Lung (tissue), 12 donors: Measurements from ENCODE around the gene KCNMA1. TPM values are rescaled to one million over a fixed set of nuclear protein-coding genes. Genes with fewer than 3 reads are reported as not detected.

Experiments
- ATAC-seq: fragments of 200-7000 bp; cut with Tn5 transposase; one replicate; pipeline ENCODE4 v1.9.1; 2020; ENCODE audit warnings: moderate number of reproducible peaks; ENCODE audit not compliant: insufficient read depth, low FRiP score
- DNase-seq, 3 donors: peaks; one replicate each; pipeline ENCODE4 v3.0.0-alpha.2; 2013 to 2017
- H3K27ac ChIP-seq, 2 donors: one replicate each; pipeline ENCODE4 v1.5.1; 2013; ENCODE audit warnings: mild to moderate bottlenecking in 2 of 2, moderate library complexity in 2 of 2, control low read depth in 1 of 2, inconsistent platforms in 1 of 2, low read depth in 1 of 2, low read length in 1 of 2
- H3K27me3 ChIP-seq, 3 donors: one replicate each; pipeline ENCODE4 v1.5.1; 2013; ENCODE audit warnings: low read length in 2 of 3; ENCODE audit not compliant: control insufficient read depth in 3 of 3, insufficient read depth in 3 of 3
- H3K36me3 ChIP-seq, 4 donors: one replicate each; pipeline ENCODE4 v1.5.1; 2013; ENCODE audit warnings: low read length in 4 of 4, mild to moderate bottlenecking in 1 of 4, moderate library complexity in 1 of 4; ENCODE audit not compliant: control insufficient read depth in 4 of 4, insufficient read depth in 4 of 4
- H3K4me1 ChIP-seq, 5 donors: one replicate each; pipeline ENCODE4 v1.5.1; 2013; ENCODE audit warnings: low read length in 5 of 5, mild to moderate bottlenecking in 2 of 5, moderate library complexity in 1 of 5; ENCODE audit not compliant: control insufficient read depth in 5 of 5, insufficient read depth in 5 of 5
- H3K4me3 ChIP-seq: one replicate; pipeline ENCODE4 v1.5.1; 2013; ENCODE audit warnings: mild to moderate bottlenecking, control low read depth, moderate library complexity
- H3K9ac ChIP-seq, 2 donors: one replicate each; pipeline ENCODE4 v1.5.1; 2013; ENCODE audit warnings: low read length in 2 of 2, control low read depth in 1 of 2; ENCODE audit not compliant: insufficient read depth in 1 of 2
- H3K9me3 ChIP-seq, 4 donors: one replicate each; pipeline ENCODE4 v1.5.1; 2013; ENCODE audit warnings: low read length in 3 of 4, mild to moderate bottlenecking in 1 of 4, moderate library complexity in 1 of 4; ENCODE audit not compliant: control insufficient read depth in 4 of 4, insufficient read depth in 3 of 4
- WGBS, 2 donors: extraction: QIAGEN DNeasy Blood & Tissue Kit; methylation state at CpG; one replicate each; pipeline ENCODE4 v1.1.7; 2013; 5-methylcytosine and 5-hydroxymethylcytosine counted together
- polyA plus RNA-seq, 2 donors: library from polyadenylated mRNA; stranded (reverse); fragments of 200-250 nt; gene quantifications; one replicate each; pipeline ENCODE4 v1.2.1, GENCODE V29; 2013
- total RNA-seq, 2 donors: library from RNA; depleted of rRNA in 1 of 2; stranded (reverse); fragments of >200 nt in 1 of 2; gene quantifications; one replicate each; pipeline ENCODE4 v1.2.1, GENCODE V29; 2014 to 2021
- TF ChIP-seq, protein P1 (sequence below): IDR thresholded peaks from 2 replicates; pipeline ENCODE4 v1.5.1; 2012; ENCODE audit warnings: mild to moderate bottlenecking; ENCODE audit errors: control extremely low read depth, extremely low read depth
- donor health status: control.
- donor health status: control.
- donor health status: Bipolar disorder and iron deficiency.
- donor health status: healthy.
- donor health status: DM: yes; HTN: yes; CAD: no.

The KCNMA1 gene
- total and polyA plus RNA-seq, 4 donors, result 3.8 to 13.0 (median 5.5) TPM

DNA sequence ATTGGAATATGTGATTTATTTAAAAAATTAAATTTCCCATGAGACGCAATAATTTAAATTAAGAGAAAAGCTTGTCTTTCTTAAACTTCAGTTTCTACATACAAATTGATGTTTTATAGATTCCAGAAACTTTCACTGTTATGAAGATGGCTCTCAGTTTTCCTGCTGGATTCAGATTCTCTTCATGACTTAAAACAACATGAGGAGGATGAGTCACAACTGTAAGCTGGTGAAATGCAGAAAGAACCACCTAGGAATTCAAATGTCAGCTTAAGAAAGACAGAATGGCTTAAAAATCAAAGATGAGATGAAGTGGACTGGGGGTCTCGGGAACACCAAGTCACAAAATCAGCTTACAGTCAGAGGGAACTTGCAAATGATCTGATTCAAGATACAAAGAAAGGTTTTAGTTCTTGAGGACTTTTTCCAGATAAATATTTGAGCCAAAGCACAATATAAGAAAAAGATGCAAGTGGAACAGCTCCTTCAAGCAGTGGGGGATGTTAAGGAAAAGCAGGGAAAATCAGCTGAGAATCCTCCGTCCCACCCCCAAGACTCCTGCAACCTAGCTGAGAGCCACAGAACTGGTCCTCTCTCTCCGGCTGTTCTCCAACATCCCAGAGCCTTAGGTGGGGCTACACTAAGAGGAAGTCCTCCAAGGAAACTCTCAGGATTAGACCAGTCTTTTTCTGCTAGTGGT, 279.8 kb downstream of the KCNMA1 start:
- H3K9ac ChIP-seq, result no peak overlapping the region
- ATAC-seq (no peak), DNase-seq (no peak)
- 85 to 91% methylated on average over 4 of the region's 4 CpGs for WGBS, 2 donors
- no peak overlapping the region for H3K4me3 ChIP-seq
- H3K36me3 ChIP-seq, result no peaks in the 10 kb centered on the region
- no peak overlapping the region for H3K27ac ChIP-seq
- no peaks in the 10 kb centered on the region for H3K27me3 ChIP-seq
- no peaks in the 10 kb centered on the region for H3K9me3 ChIP-seq
- H3K4me1 ChIP-seq, result no peaks in the 10 kb centered on the region
- TF ChIP-seq, protein P1, sequence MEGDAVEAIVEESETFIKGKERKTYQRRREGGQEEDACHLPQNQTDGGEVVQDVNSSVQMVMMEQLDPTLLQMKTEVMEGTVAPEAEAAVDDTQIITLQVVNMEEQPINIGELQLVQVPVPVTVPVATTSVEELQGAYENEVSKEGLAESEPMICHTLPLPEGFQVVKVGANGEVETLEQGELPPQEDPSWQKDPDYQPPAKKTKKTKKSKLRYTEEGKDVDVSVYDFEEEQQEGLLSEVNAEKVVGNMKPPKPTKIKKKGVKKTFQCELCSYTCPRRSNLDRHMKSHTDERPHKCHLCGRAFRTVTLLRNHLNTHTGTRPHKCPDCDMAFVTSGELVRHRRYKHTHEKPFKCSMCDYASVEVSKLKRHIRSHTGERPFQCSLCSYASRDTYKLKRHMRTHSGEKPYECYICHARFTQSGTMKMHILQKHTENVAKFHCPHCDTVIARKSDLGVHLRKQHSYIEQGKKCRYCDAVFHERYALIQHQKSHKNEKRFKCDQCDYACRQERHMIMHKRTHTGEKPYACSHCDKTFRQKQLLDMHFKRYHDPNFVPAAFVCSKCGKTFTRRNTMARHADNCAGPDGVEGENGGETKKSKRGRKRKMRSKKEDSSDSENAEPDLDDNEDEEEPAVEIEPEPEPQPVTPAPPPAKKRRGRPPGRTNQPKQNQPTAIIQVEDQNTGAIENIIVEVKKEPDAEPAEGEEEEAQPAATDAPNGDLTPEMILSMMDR, result no peak

DNA sequence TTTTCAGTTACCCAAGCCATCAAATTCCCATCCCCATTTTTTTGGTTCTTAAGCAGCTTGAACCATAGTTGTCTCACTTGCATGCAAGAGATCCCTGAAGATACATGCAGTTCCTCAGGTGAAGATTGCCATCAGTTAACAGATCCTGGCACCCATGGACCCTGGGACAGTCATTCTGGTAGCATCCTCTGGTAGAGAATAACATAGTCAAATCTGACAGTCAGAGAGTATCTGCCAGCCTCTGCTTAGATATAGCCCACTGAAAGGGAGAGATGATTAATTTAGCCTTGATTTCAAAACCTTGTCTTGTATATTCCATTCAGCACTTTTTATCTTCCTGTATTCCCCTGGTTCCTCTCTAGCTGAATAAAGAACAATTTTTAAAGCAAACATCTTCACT, 280.4 kb downstream of the KCNMA1 start:
- H3K4me1 ChIP-seq, result no peaks in the 10 kb centered on the region
- no peak for ATAC-seq
- H3K27ac ChIP-seq, result no peak overlapping the region
- H3K4me3 ChIP-seq, result no peak overlapping the region
- no peak for DNase-seq
- no peaks in the 10 kb centered on the region for H3K36me3 ChIP-seq
- no peak overlapping the region for H3K9ac ChIP-seq
- TF ChIP-seq, protein P1, result no peak
- no peaks in the 10 kb centered on the region for H3K9me3 ChIP-seq
- no peaks in the 10 kb centered on the region for H3K27me3 ChIP-seq

DNA sequence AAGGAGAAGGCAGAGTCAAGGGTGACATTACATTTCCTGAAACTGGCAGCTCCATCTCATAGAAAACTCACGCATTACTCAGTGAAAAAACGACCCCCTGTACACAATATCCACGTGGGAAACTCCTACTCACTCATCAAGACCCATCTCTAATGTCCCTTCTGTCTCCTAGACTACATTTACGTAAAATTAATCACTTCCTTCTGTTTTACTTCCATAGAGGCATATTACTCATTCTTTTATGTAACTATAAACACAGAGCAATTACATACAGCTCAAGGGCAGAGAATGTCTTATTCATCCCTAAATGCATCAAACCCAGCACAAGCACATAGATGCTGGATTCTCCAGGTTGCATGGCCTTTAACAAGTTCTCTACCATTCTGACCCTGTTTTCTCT, 281.8 kb downstream of the KCNMA1 start:
- no peak for DNase-seq
- no peak for ATAC-seq
- no peaks in the 10 kb centered on the region for H3K27me3 ChIP-seq
- no peak overlapping the region for H3K4me3 ChIP-seq
- TF ChIP-seq, protein P1, result no peak
- no peaks in the 10 kb centered on the region for H3K9me3 ChIP-seq
- WGBS, 2 donors, result 50 to 69% methylated on average over 4 of the region's 4 CpGs
- H3K27ac ChIP-seq, result no peak overlapping the region
- no peaks in the 10 kb centered on the region for H3K36me3 ChIP-seq
- H3K4me1 ChIP-seq, result no peaks in the 10 kb centered on the region
- H3K9ac ChIP-seq, result no peak overlapping the region

DNA sequence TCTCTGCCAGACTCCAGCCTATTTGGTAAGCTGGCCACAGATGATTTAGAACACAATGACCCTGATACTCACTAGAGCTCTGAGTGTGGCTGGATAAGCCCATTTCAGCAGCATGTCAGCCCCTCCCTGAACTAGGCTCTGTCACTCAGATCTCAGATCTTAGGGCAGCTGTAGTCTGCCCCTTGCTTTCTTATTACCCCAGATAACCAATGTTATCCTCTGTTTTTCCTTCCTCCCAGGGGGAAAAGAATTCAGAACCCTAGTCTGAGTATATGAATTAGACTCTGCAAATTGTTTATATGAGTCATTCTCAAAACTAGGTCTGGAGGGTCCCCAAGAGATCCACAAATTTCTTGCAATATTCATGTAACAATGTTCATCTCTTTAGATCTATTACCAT, 286.2 kb downstream of the KCNMA1 start:
- Histone ChIP-seq H3K9ac (no peak overlapping the region), H3K27ac (no peak overlapping the region), H3K4me3 (no peak overlapping the region), H3K4me1 (no peaks in the 10 kb centered on the region), H3K36me3 (no peaks in the 10 kb centered on the region), H3K9me3 (no peaks in the 10 kb centered on the region), H3K27me3 (no peaks in the 10 kb centered on the region)
- ATAC-seq (no peak), DNase-seq (no peak)
- TF ChIP-seq, protein P1, result no peak
